Spleen (tissue), 11 donors: ENCODE data around the gene LITAF. TPM values are rescaled to one million over a fixed set of nuclear protein-coding genes. Genes with fewer than 3 reads are reported as not detected.

Experiments
- DNase-seq: peaks from one replicate; pipeline ENCODE4 v3.0.0-alpha.2; 2020
- H3K27ac ChIP-seq, 8 donors: fragments of 200-600 bp; sonication (generic) in 7 of 8; 1 replicate in 4 of 8; 2 replicates in 4 of 8; pipeline versions ENCODE4 v1.5.0 to v1.8.0; 2016 to 2021; ENCODE audit warnings: inconsistent platforms in 4 of 8, mild to moderate bottlenecking in 4 of 8, moderate library complexity in 1 of 8
- H3K27me3 ChIP-seq, 7 donors: fragments of 200-600 bp; sonication (generic) in 6 of 7; replicated peaks in 1 of 7; 1 replicate in 4 of 7; 2 replicates in 3 of 7; pipeline versions ENCODE4 v1.5.0 to v1.8.0; 2016 to 2021; ENCODE audit warnings: inconsistent platforms in 3 of 7, mild to moderate bottlenecking in 1 of 7
- H3K36me3 ChIP-seq, 6 donors: fragments of 200-600 bp; sonication (generic) in 5 of 6; 1 replicate in 4 of 6; 2 replicates in 2 of 6; pipeline versions ENCODE4 v1.5.0 to v1.8.0; 2016 to 2021; ENCODE audit warnings: inconsistent platforms in 2 of 6
- H3K4me1 ChIP-seq, 6 donors: fragments of 200-600 bp; sonication (generic) in 5 of 6; 1 replicate in 3 of 6; 2 replicates in 3 of 6; pipeline versions ENCODE4 v1.5.0 to v1.8.0; 2016 to 2021; ENCODE audit warnings: inconsistent platforms in 3 of 6
- H3K4me3 ChIP-seq, 8 donors: fragments of 200-600 bp; sonication (generic) in 7 of 8; 1 replicate in 4 of 8; 2 replicates in 4 of 8; pipeline versions ENCODE4 v1.5.0 to v1.8.0; 2016 to 2021; ENCODE audit warnings: inconsistent platforms in 4 of 8, mild to moderate bottlenecking in 4 of 8, moderate library complexity in 2 of 8
- H3K9me3 ChIP-seq, 8 donors: fragments of 200-600 bp; sonication (generic) in 7 of 8; 1 replicate in 4 of 8; 2 replicates in 4 of 8; pipeline versions ENCODE4 v1.5.0 to v1.8.0; 2016 to 2021; ENCODE audit warnings: inconsistent platforms in 4 of 8
- CTCF ChIP-seq, 11 experiments: fragments of 200-600 bp in 7 of 11; fragments of 450-650 bp in 4 of 11; sonication (generic) in 4 of 11; IDR thresholded peaks in 8 of 11; conservative IDR thresholded peaks in 3 of 11; 1 replicate in 7 of 11; 2 replicates in 4 of 11; pipeline versions ENCODE4 v1.4.0 to v1.8.0; 2016 to 2021; ENCODE audit warnings: antibody characterized with exemption in 11 of 11, inconsistent platforms in 4 of 11, mild to moderate bottlenecking in 1 of 11
- POLR2A ChIP-seq, 3 donors: fragments of 450-650 bp; IDR thresholded peaks; one replicate each; pipeline ENCODE4 v1.5.1; 2017; ENCODE audit warnings: antibody characterized with exemption in 3 of 3, mild to moderate bottlenecking in 1 of 3
- POLR2AphosphoS5 ChIP-seq, 3 donors: sonication (generic); formaldehyde crosslinking; IDR thresholded peaks; one replicate each; pipeline ENCODE4 v1.5.1; 2017; ENCODE audit warnings: antibody characterized with exemption in 3 of 3
- WGBS, 5 donors: extraction: QIAGEN DNeasy Blood & Tissue Kit in 3 of 5; methylation state at CpG; one replicate each; pipeline versions ENCODE4 v1.1.5 to v1.1.7; 2013 to 2018; 5-methylcytosine and 5-hydroxymethylcytosine counted together
- intact Hi-C: fragments of 100-400 bp; cut with DNase I; formaldehyde crosslinking; loops from one replicate; pipeline ENCODE4 v1.15.0; 2023; ENCODE audit warnings: low total_unique reads
- polyA plus RNA-seq, 3 donors: library from polyadenylated mRNA; stranded (reverse); fragments of 200-250 nt; gene quantifications; one replicate each; pipeline ENCODE4 v1.2.1, GENCODE V29; 2013
- total RNA-seq, 7 donors: library from RNA; depleted of rRNA in 3 of 7; stranded (reverse); fragments of >200 nt in 3 of 7; fragmentation: NEBNext Ultra II Directional in 4 of 7; extraction: Animal tissue kit (Norgen Biotek cat#: 25700) in 4 of 7; gene quantifications; one replicate each; pipeline versions ENCODE4 v1.1.0 to v1.2.1, GENCODE V29; 2016 to 2021
- donor health status: healthy with polysubstance abuse.
- donor health status: DM: no; HTN: no; CAD: no; lungs with moderate emphysema.
- donor health status: DM: no; HTN: no; CAD: no.
- donor health status: Bipolar disorder and iron deficiency.
- donor health status: healthy.
- donor health status: DM: no; HTN: no; CAD: no.
- donor health status: DM: yes; HTN: yes; CAD: no.

LITAF gene
- total and polyA plus RNA-seq, 10 donors = 55.8 to 312 (median 162) TPM

GRCh38 chr16:11585460-11586377 lies 1.0 kb downstream of the LITAF start:
- WGBS, 5 donors = 28 to 30% (median 29%) methylated on average over 24 to 29 of the region's 29 CpGs
- Histone ChIP-seq H3K27ac (peak overlapping the region; percentile 88 to 99 (median 96)), H3K4me1 (peaks cover 33 to 79% (median 63%) of the 10 kb centered on the region in 6 donors), H3K4me3 (peak overlapping the region; percentile 60 to 90 (median 66)), H3K36me3 (peaks cover 0 to 3% (median 0%) of the 10 kb centered on the region in 6 donors), H3K9me3 (no peaks in the 10 kb centered on the region), H3K27me3 (peaks cover 0 to 20% (median 0%) of the 10 kb centered on the region in 7 donors)
- peak; percentile 90 for DNase-seq
- TF ChIP-seq POLR2A (IDR thresholded peaks at IDR 0.05) = no peak
- peak in 2 of 3 donors; percentile 21 to 76 for TF ChIP-seq POLR2AphosphoS5 (IDR thresholded peaks at IDR 0.05)
- TF ChIP-seq CTCF (IDR thresholded peaks at IDR 0.05 in 8 of 11, conservative IDR thresholded peaks at IDR 0.05 in 3 of 11) = no peak
- intact Hi-C loops = no loop called here

GRCh38 chr16:11583889-11584565 lies 2.7 kb downstream of the LITAF start:
- H3K9me3 ChIP-seq = no peaks in the 10 kb centered on the region
- intact Hi-C loops = no loop called here
- TF ChIP-seq POLR2AphosphoS5 (IDR thresholded peaks at IDR 0.05) = peak in 1 of 3 donors; percentile 40
- no peak for TF ChIP-seq POLR2A (IDR thresholded peaks at IDR 0.05)
- peak overlapping the region; percentile 60 to 99 (median 96) for H3K27ac ChIP-seq
- H3K36me3 ChIP-seq = peaks cover 0 to 13% (median 0%) of the 10 kb centered on the region in 6 donors
- peaks cover 41 to 93% (median 78%) of the 10 kb centered on the region in 6 donors for H3K4me1 ChIP-seq
- peak; percentile 71 for DNase-seq
- H3K27me3 ChIP-seq = peaks cover 0 to 20% (median 0%) of the 10 kb centered on the region in 7 donors
- 2 to 10% (median 5%) methylated on average over 7 of the region's 7 CpGs for WGBS, 5 donors
- H3K4me3 ChIP-seq = peak overlapping the region; percentile 28 to 90 (median 66)

- Histone ChIP-seq H3K4me3 (peak overlapping the region in 3 of 8 donors; percentile 64 to 90 (median 67)), H3K27me3 (peaks cover 0 to 20% (median 0%) of the 10 kb centered on the region in 7 donors), H3K4me1 (peaks cover 45 to 93% (median 84%) of the 10 kb centered on the region in 6 donors), H3K9me3 (no peaks in the 10 kb centered on the region), H3K27ac (peak overlapping the region in 7 of 8 donors; percentile 94 to 99 (median 96)), H3K36me3 (peaks cover 0 to 18% (median 0%) of the 10 kb centered on the region in 6 donors)
- intact Hi-C loops = no loop called here
- 73 to 76% (median 73%) methylated on average over 7 of the region's 7 CpGs for WGBS, 5 donors
- TF ChIP-seq POLR2AphosphoS5 (IDR thresholded peaks at IDR 0.05) = peak in 1 of 3 donors; percentile 31
- TF ChIP-seq CTCF (IDR thresholded peaks at IDR 0.05 in 8 of 11, conservative IDR thresholded peaks at IDR 0.05 in 3 of 11) = no peak
- peak; percentile 11 for DNase-seq
Observed at GRCh38 chr16:11583166-11583565, 3.6 kb downstream of the LITAF start.

GRCh38 chr16:11582157-11582814 lies 4.4 kb downstream of the LITAF start:
- no peak for TF ChIP-seq POLR2AphosphoS5 (IDR thresholded peaks at IDR 0.05)
- Histone ChIP-seq H3K4me1 (peaks cover 48 to 93% (median 83%) of the 10 kb centered on the region in 6 donors), H3K4me3 (peak overlapping the region in 1 of 8 donors; percentile 90), H3K9me3 (no peaks in the 10 kb centered on the region), H3K27me3 (peaks cover 0 to 15% (median 0%) of the 10 kb centered on the region in 7 donors), H3K27ac (peak overlapping the region in 7 of 8 donors; percentile 94 to 99 (median 96)), H3K36me3 (peaks cover 0 to 25% (median 0%) of the 10 kb centered on the region in 6 donors)
- DNase-seq = no peak
- intact Hi-C loops = no loop called here
- 47 to 59% (median 51%) methylated on average over 7 of the region's 7 CpGs for WGBS, 5 donors
